ENCODE results near the gene ADPRHL1.

DNA sequence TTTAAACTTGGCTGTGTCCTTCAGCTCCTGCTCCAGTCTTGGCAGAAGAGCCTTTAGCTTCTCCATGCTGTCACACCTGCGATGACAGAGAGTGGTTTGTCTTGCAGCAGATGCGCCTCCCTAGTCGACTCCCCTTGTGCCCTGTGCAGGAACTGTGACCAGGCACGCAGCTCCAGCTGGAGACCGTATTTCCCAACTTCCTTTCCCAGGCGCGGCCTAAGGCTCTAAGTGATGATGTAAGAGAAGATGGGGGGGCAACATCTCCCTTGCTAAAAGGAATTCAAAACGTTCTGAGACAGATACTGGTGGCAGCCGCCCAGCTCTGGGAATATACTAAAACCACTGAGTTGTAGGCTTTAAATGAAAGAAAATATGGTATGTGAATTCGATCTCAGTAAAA, 20.9 kb upstream of the ADPRHL1 start:
- TF ChIP-seq, protein P1, sequence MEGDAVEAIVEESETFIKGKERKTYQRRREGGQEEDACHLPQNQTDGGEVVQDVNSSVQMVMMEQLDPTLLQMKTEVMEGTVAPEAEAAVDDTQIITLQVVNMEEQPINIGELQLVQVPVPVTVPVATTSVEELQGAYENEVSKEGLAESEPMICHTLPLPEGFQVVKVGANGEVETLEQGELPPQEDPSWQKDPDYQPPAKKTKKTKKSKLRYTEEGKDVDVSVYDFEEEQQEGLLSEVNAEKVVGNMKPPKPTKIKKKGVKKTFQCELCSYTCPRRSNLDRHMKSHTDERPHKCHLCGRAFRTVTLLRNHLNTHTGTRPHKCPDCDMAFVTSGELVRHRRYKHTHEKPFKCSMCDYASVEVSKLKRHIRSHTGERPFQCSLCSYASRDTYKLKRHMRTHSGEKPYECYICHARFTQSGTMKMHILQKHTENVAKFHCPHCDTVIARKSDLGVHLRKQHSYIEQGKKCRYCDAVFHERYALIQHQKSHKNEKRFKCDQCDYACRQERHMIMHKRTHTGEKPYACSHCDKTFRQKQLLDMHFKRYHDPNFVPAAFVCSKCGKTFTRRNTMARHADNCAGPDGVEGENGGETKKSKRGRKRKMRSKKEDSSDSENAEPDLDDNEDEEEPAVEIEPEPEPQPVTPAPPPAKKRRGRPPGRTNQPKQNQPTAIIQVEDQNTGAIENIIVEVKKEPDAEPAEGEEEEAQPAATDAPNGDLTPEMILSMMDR (conservative IDR thresholded peaks at IDR 0.05): no peak
- TF ChIP-seq EZH2 (IDR thresholded peaks at IDR 0.05; ENCODE audit: low read depth): no peak
